Calu3 (cell line): Measurements from ENCODE around the gene CFAP97D2. TPM values are rescaled to one million over a fixed set of nuclear protein-coding genes. Genes with fewer than 3 reads are reported as not detected.

ENCODE experiments used
- BruUV-seq: library from RNA; stranded (reverse); fragments of 400-500 nt; replicated peaks from 2 replicates; lab custom pipeline; 2021; lab: Mats Ljungman, UMichigan
- CTCF ChIA-PET: fragments of 300-600 bp; sonication (Branson Sonifier 250); formaldehyde crosslinking; loops from one replicate; lab custom pipeline; 2022; ENCODE audit warnings: antibody characterized with exemption; lab: Charles Lee
- DNase-seq: peaks from one replicate; pipeline ENCODE4 v3.0.0; 2022
- H3K27ac Mint-ChIP-seq: one replicate; pipeline ENCODE4 v1.8.0; 2022; ENCODE audit warnings: mixed read lengths; ENCODE audit not compliant: unreplicated experiment
- H3K27me3 Mint-ChIP-seq: one replicate; pipeline ENCODE4 v1.8.0; 2022; ENCODE audit warnings: mixed read lengths; ENCODE audit not compliant: unreplicated experiment
- H3K36me3 Mint-ChIP-seq: one replicate; pipeline ENCODE4 v1.8.0; 2022; ENCODE audit warnings: mild to moderate bottlenecking, moderate library complexity, mixed read lengths; ENCODE audit not compliant: insufficient read depth, unreplicated experiment
- H3K4me1 Mint-ChIP-seq: one replicate; pipeline ENCODE4 v1.8.0; 2022; ENCODE audit warnings: mild to moderate bottlenecking, low read depth, mixed read lengths; ENCODE audit not compliant: unreplicated experiment
- H3K4me3 Mint-ChIP-seq: one replicate; pipeline ENCODE4 v1.8.0; 2022; ENCODE audit warnings: mild to moderate bottlenecking, low read depth, moderate library complexity, mixed read lengths; ENCODE audit not compliant: unreplicated experiment
- H3K9me3 Mint-ChIP-seq: one replicate; pipeline ENCODE4 v1.8.0; 2022; ENCODE audit warnings: low read depth, mixed read lengths; ENCODE audit not compliant: unreplicated experiment
- CTCF ChIP-seq: fragments of 200-600 bp; IDR thresholded peaks from one replicate; pipeline ENCODE4 v1.8.0; 2022; ENCODE audit warnings: antibody characterized with exemption; ENCODE audit not compliant: unreplicated experiment
- intact Hi-C: fragments of 100-400 bp; cut with micrococcal nuclease; formaldehyde crosslinking; loops from one replicate; pipeline ENCODE4 v1.10.0; 2022; ENCODE audit not compliant: unreplicated experiment
- total RNA-seq: library from RNA; stranded (reverse); gene quantifications from 2 replicates; pipeline ENCODE4 v1.2.3, GENCODE V29; 2022

Gene CFAP97D2
- total RNA-seq, 1 experiment from 2014 or later: not detected

GRCh38 chr13:114161644-114162532, 17.2 kb upstream of the CFAP97D2 start:
- DNase-seq: no peak
- intact Hi-C loops: no loop called here
- Mint-ChIP-seq H3K9me3 (no peaks in the 10 kb centered on the region), H3K27ac (no peak overlapping the region), H3K36me3 (no peaks in the 10 kb centered on the region), H3K27me3 (no peaks in the 10 kb centered on the region), H3K4me1 (no peaks in the 10 kb centered on the region), H3K4me3 (no peak overlapping the region)
- no TSS peak for BruUV-seq
- CTCF ChIA-PET: no interaction called here
- no peak for TF ChIP-seq CTCF

GRCh38 chr13:114162533-114162922, 16.5 kb upstream of the CFAP97D2 start:
- CTCF ChIA-PET: no interaction called here
- no peak overlapping the region for H3K4me3 Mint-ChIP-seq
- DNase-seq: no peak
- H3K27ac Mint-ChIP-seq: no peak overlapping the region
- no peaks in the 10 kb centered on the region for H3K36me3 Mint-ChIP-seq
- no TSS peak for BruUV-seq
- no peaks in the 10 kb centered on the region for H3K27me3 Mint-ChIP-seq
- intact Hi-C loops: no loop called here
- no peak for TF ChIP-seq CTCF
- H3K9me3 Mint-ChIP-seq: no peaks in the 10 kb centered on the region
- no peaks in the 10 kb centered on the region for H3K4me1 Mint-ChIP-seq

- no peaks in the 10 kb centered on the region for H3K4me1 Mint-ChIP-seq
- no peaks in the 10 kb centered on the region for H3K27me3 Mint-ChIP-seq
- no TSS peak for BruUV-seq
- H3K36me3 Mint-ChIP-seq: no peaks in the 10 kb centered on the region
- intact Hi-C loops: no loop called here
- no peak for DNase-seq
- no peaks in the 10 kb centered on the region for H3K9me3 Mint-ChIP-seq
- no peak overlapping the region for H3K27ac Mint-ChIP-seq
- CTCF ChIA-PET: no interaction called here
- H3K4me3 Mint-ChIP-seq: no peak overlapping the region
- no peak for TF ChIP-seq CTCF
These were observed 15.0 kb upstream of the CFAP97D2 start for GRCh38 chr13:114164053-114164452.

GRCh38 chr13:114164681-114165429, 14.2 kb upstream of the CFAP97D2 start:
- no TSS peak for BruUV-seq
- CTCF ChIA-PET: no interaction called here
- no peak for TF ChIP-seq CTCF

More at GRCh38 chr13:114164681-114165429, 14.2 kb upstream of the CFAP97D2 start:
- Mint-ChIP-seq H3K36me3 (no peaks in the 10 kb centered on the region), H3K27ac (no peak overlapping the region), H3K4me3 (no peak overlapping the region), H3K27me3 (no peaks in the 10 kb centered on the region), H3K9me3 (no peaks in the 10 kb centered on the region), H3K4me1 (no peaks in the 10 kb centered on the region)
- DNase-seq: no peak
- intact Hi-C loops: no loop called here
